Mesenteric fat pad (tissue), 1 donor: ENCODE measurements around the gene SVOPL. TPM values are rescaled to one million over a fixed set of nuclear protein-coding genes. Genes with fewer than 3 reads are reported as not detected.

Source experiments
- DNase-seq: peaks from one replicate; pipeline ENCODE4 v3.0.0-alpha.2; 2020; ENCODE audit warnings: low spot score
- total RNA-seq: library from RNA; stranded (reverse); fragmentation: NEBNext Ultra II Directional; extraction: Animal tissue kit (Norgen Biotek cat#: 25700); gene quantifications from one replicate; pipeline ENCODE4 v1.2.1, GENCODE V29; 2021
- donor health status: DM: yes; HTN: yes; CAD: no.

Gene SVOPL
- total RNA-seq, 1 donor from 2014 or later, result not detected

- DNase-seq, result no peak
Observed at GRCh38 chr7:138608275-138608674, 92.9 kb downstream of the SVOPL start.

GRCh38 chr7:138607216-138608126 is 93.7 kb downstream of the SVOPL start:
- DNase-seq, result no peak

- no peak for DNase-seq
Observed at GRCh38 chr7:138606236-138606635, 94.9 kb downstream of the SVOPL start.

GRCh38 chr7:138603549-138604318 is 97.4 kb downstream of the SVOPL start:
- no peak for DNase-seq

- DNase-seq, result no peak
Observed at GRCh38 chr7:138602451-138602850, 98.7 kb downstream of the SVOPL start.

- DNase-seq, result no peak
Observed at GRCh38 chr7:138595454-138595853, 105.7 kb downstream of the SVOPL start.

GRCh38 chr7:138590154-138590553 is 111.0 kb downstream of the SVOPL start:
- no peak for DNase-seq

- DNase-seq, result no peak
Observed at GRCh38 chr7:138588986-138589385, 112.2 kb downstream of the SVOPL start.

GRCh38 chr7:138587485-138587884 is 113.7 kb downstream of the SVOPL start:
- DNase-seq, result no peak

GRCh38 chr7:138585283-138585993 is 115.7 kb downstream of the SVOPL start:
- DNase-seq, result no peak

- DNase-seq, result no peak
Observed at GRCh38 chr7:138584696-138585095, 116.5 kb downstream of the SVOPL start.

- DNase-seq, result no peak
Observed at GRCh38 chr7:138584283-138584682, 116.9 kb downstream of the SVOPL start.

GRCh38 chr7:138581065-138581464 is 120.1 kb downstream of the SVOPL start:
- DNase-seq, result no peak

GRCh38 chr7:138579671-138580070 is 121.5 kb downstream of the SVOPL start:
- no peak for DNase-seq

- DNase-seq, result no peak
Observed at GRCh38 chr7:138579136-138579535, 122.0 kb downstream of the SVOPL start.

- DNase-seq, result no peak
Observed at GRCh38 chr7:138575897-138576428, 125.2 kb downstream of the SVOPL start.

- no peak for DNase-seq
Observed at GRCh38 chr7:138573741-138574140, 127.4 kb downstream of the SVOPL start.

GRCh38 chr7:138570715-138571114 is 130.4 kb downstream of the SVOPL start:
- no peak for DNase-seq

GRCh38 chr7:138569418-138569817 is 131.7 kb downstream of the SVOPL start:
- DNase-seq, result no peak

- no peak for DNase-seq
Observed at GRCh38 chr7:138568655-138569054, 132.5 kb downstream of the SVOPL start.

- no peak for DNase-seq
Observed at GRCh38 chr7:138565451-138566114, 135.6 kb downstream of the SVOPL start.
